Superior temporal gyrus (tissue), 1 donor: ENCODE data around the gene GNAL.

ENCODE experiments used
- DNase-seq: peaks from one replicate; pipeline ENCODE4 v3.0.0-alpha.2; 2016; ENCODE audit errors: extremely low spot score

The GNAL gene

DNA sequence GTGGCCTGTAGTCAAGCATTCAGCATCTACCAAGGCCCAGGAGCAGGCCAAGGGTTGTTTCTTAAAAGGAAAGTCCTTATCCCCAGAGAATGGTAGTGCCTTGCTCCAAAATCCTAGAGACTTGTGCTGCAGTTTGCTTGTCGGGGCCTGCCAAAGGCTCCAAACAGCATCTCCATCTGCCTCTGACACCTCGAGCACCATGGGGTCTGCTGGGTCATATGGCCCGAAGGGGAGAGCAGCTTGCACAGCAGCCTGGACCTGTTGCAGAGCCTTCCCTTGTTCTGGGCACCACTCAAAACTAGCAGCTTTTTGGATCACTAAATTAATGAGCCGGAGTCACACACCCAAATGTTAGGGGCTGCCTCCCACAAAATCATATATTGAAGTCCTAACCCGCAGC is 35.7 kb downstream of the GNAL start:
- DNase-seq = no peak

DNA sequence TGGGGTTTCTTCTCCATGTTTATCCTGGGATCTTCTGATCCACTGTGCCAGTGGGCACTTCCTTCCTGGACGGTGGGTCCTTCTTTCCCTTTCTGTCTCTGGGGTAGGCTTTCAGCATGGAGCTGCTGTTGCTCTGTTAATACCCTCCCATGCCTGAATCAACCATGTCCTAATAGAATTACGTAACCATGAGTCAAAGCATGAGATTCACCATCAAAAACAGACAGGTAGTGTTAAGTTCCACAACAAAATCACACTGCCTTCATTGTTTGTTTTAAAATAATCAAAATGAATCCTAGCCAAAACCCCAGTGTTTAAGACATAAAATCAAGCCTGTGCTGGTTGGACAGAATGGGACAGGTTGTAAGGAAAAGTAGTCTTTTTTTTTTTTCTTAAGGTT is 37.5 kb downstream of the GNAL start:
- DNase-seq = no peak

DNA sequence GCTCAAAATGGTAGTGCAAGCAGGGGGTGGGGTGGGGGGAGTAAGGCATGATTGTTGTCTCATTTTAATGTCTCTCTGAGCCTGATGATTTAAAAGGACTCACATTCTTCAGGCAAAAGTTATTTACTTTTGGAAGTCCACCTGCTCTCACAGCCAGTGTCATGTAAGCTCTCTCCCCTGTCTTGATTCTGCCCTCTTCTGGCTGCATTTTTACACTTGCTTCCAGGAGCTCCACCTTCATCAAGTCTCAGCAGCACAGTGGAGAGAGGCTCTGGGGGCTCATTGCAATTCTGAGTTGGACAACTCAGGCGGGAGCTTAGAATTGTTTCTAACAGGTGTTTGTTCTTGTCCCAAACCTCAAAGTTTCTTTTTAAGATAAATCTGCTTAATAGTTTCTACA is 39.2 kb downstream of the GNAL start:
- no peak for DNase-seq

DNA sequence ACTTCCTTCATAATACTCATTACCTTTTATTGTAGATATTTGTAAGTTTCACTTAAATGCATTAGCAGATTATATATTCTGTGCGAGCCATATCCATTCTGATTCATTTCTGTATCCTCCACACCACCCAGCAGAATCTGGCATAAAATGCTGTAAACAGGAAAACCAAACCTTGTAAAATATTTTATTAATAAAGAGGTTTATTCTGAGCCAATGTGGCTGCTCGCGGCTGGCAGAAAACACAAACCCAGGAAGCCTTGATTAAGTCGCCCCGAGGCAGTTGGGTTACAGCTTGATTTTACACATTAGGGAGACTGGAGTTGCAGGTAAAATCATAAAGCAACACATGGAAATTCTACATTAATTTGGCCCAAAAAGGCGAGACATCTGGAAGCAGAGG is 40.5 kb downstream of the GNAL start:
- DNase-seq = no peak

DNA sequence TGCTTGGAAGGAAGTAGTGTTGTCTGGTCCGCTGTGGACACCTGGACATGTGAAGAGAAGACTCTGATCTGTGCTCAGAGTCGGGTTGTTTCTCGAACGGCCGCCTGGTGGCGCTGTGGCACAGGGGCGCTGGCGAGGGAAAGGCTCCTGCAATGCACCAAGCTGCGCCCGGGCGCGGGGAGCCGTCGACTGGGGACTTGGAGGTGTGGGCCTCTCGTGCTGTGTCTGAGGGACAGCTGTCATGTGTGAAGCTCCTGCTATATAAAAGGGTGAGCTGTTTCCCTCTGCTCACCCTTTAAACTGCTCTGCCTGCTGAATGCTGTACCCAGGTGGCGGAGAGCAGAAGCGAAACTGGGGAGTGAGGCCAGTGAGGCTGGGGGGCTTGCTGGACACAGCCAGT is 44.0 kb downstream of the GNAL start:
- DNase-seq = peak; percentile 80

DNA sequence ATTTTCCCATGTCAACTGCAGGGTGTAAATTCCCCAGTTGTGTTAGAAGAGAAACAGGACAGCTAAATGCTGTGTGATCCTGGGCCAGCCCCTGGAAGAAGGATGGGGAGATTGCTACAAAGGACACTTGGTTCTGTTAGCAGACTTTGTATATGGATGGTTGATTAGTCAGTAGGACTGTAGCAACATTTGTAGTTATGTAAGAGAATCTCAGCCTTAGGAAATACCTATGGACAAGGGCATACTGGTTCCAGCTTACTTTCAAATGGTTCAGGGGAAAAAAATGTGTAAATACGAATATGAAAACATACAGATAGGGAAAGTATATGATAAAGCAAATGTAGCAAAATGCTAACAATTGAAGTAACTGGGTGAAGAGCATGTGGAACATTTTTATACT is 47.6 kb downstream of the GNAL start:
- DNase-seq = no peak

DNA sequence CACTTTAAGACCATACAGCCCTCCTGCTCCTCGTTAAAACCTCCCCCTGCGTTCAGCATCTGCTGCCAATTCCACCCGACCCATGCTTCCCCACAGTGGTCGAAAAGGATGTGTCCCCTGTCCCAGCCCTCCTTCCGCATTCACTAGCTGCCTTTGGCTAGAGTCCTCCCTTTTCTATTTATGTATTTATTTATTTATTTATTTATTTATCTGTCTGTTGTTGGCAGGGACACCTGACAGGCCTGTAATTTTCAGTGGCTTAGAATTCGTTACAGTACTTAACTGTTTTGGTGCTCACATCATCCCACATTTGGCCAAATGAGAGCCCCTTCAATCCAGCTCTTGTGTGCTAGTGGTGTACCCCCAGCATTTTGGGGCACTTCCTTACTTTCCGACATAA is 50.8 kb downstream of the GNAL start:
- DNase-seq = no peak

DNA sequence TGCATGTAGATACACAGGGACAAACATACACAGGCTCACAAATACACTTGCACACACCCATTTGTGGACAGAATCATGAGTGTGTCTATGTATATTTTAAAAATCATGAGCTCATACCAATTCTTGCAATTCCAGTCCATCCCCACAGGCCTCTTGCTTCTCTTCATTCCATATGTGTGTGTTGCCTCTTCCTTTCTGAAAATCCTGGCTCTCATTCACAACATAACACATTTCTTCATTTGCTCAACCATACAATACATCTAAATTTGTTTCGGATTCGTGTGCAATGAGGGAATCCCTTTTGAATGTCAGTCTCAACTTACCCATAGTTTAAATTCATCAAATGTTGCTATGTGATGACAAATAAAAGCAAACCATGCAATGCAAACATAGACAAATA is 51.4 kb downstream of the GNAL start:
- DNase-seq = no peak

DNA sequence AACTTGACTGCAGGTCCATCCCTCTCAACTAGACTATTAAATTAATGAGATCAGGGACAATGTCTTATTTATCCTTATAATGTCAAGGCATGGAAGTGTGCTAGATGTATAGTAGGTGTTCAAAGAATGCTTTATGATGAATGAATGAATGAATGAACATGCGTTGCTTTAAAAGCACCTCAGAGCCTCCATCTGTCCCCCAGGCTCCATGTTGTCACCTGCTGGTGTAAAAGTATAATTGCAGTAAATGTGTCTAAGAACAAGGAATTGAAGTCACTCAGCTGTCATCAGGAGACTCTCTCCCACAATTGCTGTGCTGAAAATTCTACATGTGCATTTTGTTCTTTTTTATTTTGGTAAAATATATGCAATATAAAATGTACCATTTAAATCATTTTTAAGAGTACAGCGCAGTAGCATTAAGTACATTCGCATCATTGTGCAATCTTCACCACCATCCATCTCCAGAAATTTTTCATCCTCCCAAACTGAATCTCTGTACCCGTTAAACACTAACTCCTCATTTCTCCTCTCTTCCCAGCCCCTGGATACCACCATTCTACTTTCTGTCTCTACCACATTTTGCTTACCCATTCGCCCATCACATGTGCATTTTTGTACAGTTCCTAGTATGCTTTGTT is 52.6 kb downstream of the GNAL start:
- no peak for DNase-seq

DNA sequence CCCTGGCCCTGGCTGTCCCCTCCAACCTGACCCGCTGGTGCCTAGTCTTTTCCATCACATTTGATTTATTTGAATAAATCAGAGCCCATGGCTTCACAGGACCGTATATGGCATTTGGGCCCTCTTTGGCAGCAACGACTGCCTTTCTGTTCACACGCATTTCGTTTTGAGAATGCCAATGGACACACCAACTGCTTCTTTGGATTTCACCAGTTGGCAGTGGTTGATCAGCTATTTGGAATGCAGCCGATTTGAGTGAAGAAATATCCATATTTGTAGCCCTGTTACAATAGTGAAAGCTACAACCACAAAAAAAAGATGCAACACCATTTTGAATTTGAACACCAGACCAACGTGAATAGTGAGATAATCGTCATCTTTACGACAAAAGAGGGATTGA is 56.5 kb downstream of the GNAL start:
- no peak for DNase-seq

DNA sequence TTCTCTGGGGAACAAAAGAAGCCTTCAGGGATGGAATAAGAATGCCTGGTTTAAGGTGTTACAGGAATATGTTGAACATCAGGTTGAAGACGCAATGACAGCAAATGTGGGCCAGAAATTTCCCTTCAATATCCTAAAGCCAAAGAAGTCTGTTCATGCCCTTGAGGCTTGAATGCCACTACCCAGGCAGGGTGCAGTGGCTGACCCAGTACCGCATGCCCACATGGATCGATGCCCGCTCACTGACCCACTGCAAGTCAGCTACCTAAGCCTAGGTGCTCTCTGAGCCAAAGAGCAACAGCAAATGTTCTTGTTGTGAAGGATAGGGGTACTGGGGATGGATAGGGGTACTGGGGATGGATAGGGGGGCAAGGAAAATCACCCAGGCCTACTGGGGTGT is 58.2 kb downstream of the GNAL start:
- no peak for DNase-seq

DNA sequence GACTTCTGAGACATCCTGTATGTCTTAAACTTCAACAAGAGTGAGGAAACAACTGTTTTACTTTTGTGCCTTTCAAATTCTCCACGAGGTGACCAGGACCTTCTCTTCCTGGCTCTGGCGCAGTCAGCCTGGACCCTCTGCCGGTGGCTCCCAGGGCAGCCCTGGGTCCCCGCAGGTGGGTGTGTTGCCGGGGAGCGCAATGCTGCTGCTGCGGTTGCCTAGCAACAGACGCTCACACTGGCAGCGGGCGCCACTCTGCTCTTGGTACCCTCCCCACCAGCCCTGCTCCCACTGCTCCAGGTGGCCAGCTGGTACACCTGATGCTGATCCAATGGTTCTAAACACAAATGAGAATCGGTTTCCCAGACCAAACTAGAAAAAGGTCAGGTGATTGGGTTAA is 58.7 kb downstream of the GNAL start:
- DNase-seq = no peak

DNA sequence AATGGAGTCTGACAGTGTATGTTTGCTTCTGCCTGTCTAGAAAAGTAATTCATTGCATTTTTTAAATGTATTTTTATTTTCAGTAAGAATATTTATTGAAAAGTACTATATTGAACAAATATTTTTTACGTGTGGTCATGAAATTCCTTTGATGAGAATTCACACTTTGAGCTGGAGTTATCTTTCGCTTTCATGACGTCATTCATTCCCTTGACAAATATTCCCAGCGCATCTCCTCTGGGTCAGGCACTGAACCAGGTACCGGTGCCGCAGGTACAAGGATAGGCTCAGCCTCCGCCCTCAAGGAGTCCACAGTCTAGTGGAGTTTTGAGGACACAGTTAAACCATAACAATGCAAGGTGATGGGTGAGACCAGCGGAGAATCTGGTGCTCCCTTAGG is 60.2 kb downstream of the GNAL start:
- DNase-seq = no peak

DNA sequence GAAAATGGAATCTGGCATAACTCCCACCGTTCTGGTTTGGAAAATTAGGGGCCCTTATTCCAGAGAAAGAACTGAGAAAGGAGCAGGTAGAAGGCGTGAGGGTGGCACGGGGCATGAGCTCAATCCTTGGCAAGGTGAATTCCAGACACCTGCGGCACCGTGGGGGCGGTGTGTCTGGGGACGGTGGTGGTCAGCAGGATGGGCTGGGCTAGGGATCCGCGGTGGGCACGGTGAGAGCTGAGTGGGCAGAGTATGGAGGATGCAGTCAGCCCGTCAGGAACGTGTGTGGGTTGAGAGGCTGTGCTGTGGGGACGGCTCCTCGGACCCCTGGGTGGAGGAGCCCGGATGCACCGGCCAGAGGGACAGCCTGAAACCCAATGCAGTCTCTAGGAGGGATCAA is 61.1 kb downstream of the GNAL start:
- no peak for DNase-seq

DNA sequence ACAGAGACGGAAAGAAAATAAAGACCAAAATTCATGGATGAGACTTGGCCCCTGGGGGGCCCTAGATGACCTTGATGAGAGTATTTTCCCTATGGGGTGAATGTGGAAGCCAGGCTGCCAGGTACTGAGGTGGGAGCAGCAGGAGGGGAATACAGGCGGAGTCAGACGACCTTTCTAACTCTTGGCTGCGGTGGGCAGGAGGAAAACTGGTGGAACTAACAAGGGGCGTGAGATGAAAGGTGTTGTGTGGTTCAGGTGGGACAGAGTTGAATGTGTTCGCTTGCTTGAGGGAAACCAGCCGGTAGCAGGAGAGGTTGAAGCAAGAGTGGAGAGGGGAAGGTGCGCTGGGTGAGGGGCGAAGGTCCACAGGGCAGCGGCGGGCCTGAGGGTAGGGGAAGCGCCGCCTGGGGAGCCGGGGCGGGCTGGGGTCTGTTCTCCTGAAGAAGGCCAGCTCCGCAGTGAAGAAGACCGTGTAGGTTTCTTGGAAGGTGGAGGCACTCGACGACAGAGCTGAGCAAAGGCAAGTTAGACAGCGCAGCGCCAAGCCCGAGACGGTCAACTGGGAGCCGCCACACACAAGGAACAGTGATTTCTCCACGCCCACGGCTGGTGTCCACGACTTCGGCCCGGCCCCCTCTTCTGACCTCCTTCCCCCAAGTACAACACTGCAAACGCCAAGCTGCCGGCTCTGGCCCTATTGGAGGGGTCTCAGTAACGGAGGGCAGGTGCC is 61.7 kb downstream of the GNAL start:
- DNase-seq = no peak

DNA sequence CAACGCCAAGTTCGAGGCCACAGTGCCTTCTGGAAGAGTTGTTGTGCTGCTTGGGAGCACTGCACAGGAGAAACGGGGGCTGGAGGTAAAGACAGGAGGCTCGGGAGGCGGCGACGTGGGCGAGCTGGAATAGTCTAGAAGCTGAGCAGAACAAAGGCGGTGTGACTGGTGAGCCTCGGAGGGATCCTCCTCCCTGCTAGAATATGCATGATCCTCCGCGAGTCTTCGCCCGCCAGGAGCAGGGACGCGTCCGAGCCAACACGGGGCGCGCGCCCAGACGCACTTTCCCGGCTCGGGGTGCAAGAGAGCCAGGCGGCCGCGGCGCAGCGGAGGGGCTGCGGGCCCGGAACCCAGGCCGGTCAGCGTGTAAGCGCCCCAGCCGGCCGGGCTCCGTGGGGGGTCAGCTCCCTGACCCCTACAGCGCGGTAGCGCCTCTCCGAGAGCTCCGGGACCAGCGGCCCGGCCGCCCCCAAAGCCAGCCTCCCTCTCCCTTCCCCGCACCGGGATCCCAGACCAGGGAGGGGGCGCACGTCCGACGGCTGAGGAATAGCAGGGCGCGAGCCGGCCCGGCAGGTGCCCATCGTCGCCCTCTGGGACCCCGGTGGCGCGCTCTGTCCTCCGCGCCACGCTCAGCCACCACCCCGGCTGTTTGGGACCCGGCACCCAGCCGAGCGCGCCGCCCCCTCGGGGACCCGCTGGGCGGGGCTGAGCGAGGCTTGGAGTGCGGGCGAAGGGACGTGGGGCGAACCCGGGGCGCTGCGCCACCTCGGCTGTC is 62.5 kb downstream of the GNAL start:
- no peak for DNase-seq

DNA sequence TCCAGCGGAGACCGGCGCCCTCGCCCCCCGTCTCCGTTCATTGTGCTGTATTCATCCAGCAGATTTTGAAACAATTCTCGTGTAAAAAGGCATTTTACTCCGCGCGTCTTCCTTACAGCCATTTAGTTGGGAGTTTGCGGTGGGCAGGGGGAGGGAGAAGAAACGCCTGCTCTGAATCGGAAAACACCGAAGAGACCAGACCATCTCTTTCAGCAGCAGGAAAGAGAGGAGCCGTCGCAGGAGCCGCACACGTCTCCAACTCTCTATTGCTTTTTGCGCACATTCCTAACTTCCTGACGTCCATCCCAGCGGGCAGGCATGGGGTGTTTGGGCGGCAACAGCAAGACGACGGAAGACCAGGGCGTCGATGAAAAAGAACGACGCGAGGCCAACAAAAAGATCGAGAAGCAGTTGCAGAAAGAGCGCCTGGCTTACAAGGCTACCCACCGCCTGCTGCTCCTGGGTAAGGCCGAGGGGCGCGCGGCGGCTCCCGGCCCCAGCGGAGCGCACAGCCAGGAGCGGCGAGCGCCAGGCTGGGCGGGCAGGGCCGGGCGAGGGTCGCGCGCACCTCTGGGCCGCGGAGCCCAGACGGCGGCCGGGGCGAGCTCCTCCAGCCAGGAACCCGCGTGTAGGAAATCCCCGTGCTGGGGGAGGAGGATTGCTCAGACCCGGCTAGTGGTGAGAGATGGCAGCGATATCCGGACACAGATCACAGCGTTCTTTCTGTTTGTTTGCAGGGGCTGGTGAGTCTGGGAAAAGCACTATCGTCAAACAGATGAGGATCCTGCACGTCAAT is 63.2 kb downstream of the GNAL start:
- no peak for DNase-seq

DNA sequence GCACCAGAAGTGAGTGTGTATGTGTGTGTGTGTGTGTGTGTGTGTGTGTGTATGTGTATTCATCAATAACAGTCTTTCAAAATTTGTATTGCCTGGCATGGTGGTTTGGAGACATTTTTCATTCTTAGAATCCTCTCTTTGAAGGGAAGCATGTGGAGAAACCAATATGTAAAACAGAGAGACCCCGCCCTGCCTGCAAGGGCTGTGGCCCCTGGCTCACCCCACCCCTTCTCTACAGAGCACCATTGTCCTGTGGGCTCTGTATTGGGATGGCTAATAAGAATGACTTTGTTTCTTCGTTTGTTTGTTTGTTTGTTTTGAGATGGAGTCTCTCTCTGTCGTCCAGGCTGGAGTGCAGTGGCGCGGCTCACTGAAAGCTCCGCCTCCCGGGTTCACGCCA is 65.9 kb downstream of the GNAL start:
- DNase-seq = no peak

DNA sequence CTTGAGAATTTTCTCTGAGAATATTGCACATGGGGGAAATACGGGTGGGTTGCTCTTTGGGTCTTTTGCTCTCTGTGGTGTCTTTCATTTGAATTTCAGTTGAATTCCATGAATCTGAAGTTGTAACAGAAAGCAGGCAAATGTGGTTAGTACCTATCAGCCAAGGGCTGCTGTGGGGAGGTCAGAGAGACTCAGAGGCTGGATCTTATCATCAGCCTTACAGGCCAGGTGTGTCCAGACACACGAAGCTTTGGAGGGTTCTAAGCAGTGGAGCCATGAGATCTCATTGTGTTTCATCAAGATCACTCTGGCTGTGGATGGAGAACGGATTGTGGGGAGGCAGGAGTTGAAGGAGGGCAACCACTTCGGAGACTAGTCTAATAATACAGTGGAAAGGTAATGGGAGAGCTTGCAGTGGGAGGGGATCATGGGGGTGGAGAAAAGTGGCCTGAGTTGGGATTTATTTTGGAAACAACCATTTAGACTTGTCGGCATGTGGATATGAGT is 68.1 kb downstream of the GNAL start:
- DNase-seq = no peak

DNA sequence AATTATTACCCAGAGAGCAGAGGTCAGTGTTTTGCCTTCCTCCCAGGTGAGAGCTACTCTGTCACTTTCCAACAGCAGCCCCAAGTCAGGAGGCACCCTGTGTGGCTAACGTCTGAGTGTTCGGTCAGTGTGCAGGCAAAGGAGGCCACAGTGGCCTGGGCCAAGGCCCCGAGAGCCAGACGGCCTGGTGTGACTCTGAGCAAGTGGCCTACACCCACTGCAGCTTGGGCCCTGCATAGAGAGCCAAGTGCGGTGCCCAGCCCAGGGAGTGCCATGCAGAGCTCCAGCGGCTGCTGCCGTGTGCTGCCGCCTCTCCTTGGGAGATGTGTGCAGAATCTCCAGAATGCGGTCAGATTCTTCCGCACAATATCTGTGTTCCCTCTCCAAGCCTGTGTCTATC is 70.4 kb downstream of the GNAL start:
- no peak for DNase-seq

DNA sequence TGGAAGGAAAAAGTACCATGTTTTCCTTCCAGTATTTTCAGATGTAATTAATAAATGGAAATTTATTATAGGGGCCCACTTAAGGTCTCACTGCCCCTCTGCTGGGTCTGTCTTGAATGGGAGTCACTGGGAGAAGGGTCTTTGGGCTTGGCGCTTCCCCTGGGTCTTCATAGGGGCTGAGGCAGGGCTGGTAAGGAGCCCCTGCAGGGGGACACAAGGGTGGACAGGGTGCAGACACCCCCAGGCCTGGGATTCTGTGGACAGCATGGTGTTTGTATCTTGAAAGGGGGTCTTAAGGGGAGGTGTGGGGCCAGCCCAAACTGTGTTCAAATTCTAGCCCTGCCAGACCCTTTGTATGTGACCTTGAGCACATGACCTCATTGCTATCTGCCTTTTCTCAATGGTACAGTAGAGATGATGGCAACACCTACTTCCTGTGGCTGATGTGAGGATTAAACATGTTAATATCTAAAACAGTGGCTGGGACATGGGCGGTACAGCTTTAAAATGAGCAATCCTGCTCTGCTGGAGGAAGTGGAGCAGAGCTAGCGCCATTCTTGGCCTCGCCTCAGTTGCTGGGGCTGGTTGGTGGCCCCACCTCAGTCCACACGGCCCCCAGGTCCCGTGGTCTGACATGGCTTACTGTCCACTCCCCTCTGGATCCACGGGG is 71.6 kb downstream of the GNAL start:
- DNase-seq = no peak

DNA sequence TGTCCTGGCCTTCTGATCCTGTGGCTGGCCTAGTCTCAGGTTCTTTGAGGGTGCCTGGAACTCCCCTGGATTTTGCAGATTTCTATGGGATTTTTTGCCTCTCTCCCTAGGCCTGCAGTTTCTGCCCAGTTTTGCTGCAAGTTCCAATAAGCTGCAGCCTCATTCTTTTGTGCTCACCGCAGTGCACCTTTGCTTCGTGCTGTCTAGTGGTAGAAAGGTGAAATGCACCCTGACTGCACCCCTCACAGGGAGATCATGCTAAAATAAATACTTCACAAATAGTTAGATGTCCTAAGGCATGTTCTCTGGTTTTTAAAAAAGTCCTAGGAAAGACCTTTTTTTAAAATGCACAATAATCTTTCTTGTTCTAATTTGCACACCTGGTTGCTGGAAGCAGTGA is 72.5 kb downstream of the GNAL start:
- no peak for DNase-seq
